A549 treated with dexamethasone at 1 μM for 4 hours (cell line): ENCODE results near the gene DRG1. TPM values are rescaled to one million over a fixed set of nuclear protein-coding genes. Genes with fewer than 3 reads are reported as not detected.

Experiments used
- total RNA-seq: library from RNA; stranded (reverse); fragments of 200-300 nt; extraction: Qiagen RNA extraction; gene quantifications from 5 replicates; pipeline ENCODE4 v1.2.3, GENCODE V29; 2022

Gene DRG1
- 55.8 to 85.9 TPM (median 61.0 TPM) in 5 replicates for total RNA-seq

DNA sequence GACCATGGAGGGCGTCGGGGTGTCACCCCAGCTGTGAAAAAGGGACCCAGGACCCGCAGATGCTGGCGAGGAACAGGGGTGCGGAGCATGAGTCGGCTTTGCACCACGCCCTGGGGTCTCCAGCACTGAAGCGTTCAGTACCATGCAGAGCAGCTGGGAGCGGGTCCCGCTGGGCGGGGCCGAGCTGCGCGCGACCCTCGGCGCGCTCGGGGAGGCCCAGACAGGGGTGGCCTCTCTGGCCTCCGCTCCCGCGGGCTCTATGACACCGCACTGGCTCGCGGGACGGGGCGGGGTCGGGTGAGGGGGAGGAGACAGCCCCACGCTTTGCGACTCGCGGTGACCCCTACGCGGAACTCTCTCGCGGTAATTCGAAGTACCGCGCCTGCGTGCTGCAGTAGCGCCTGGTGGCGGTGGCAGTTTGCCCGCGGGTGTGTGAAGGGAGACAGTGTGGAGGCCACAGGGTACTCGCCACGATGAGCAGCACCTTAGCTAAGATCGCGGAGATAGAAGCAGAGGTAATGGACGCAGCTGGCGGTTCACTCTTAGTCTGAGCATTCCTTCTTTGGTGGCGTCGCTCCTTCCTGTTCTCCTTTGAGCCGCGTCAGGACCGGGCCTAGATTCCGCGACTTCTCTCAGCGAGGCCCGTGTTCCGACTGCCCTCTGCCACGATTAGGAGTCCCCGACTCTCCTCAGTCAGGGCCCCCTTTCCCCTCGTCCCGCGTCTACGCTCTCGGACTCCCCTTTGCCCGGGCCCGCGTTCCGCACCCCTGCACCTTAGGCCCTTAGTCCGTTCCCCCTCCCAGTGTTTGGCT is at the start of gene DRG1:
DRG1 (plus strand) TSS at position 394 of the 812 bp plus-strand sequence; CDS start at position 474, 80 bp downstream.

Other genes with a start within 250 kb of the DRG1 start
- 22.3 to 25.7 TPM (median 24.8 TPM) in 5 replicates for gene RNF185, start 239.4 kb upstream of the DRG1 start, total RNA-seq
- 6.2 to 9.1 TPM (median 7.0 TPM) in 5 replicates for gene LIMK2, start 187.3 kb upstream of the DRG1 start, total RNA-seq
- 0.47 to 0.65 TPM (median 0.53 TPM) in 5 replicates for gene PIK3IP1, start 107.1 kb upstream of the DRG1 start, total RNA-seq
- gene PATZ1, start 53.3 kb upstream of the DRG1 start, total RNA-seq: 17.7 to 22.1 TPM (median 20.5 TPM) in 5 replicates
- 13.8 to 16.8 TPM (median 15.5 TPM) in 5 replicates for gene EIF4ENIF1, start 90.2 kb downstream of the DRG1 start, total RNA-seq
- gene SFI1, start 96.9 kb downstream of the DRG1 start, total RNA-seq: 5.7 to 10.8 TPM (median 10.0 TPM) in 5 replicates